IMR-90 (cell line): Measurements from ENCODE around the gene BAHD1. TPM values are rescaled to one million over a fixed set of nuclear protein-coding genes. Genes with fewer than 3 reads are reported as not detected.

Experiments used
- ATAC-seq: fragments of 200-7000 bp; cut with Tn5 transposase; 2 replicates; pipeline ENCODE4 v1.9.1; 2020; ENCODE audit warnings: low read depth, mild to moderate bottlenecking, moderate library complexity
- BruUV-seq: library from RNA; stranded (reverse); fragments of 400-500 nt; replicated peaks from 2 replicates; lab custom pipeline; 2021; lab: Mats Ljungman, UMichigan
- CTCF ChIA-PET: fragments of 300-600 bp; formaldehyde crosslinking; extraction: SDS; loops from one replicate; lab custom pipeline; 2021; ENCODE audit warnings: antibody characterized with exemption; lab: Yijun Ruan, JAX
- POLR2A ChIA-PET: fragments of 300-600 bp; sonication (Branson Sonifier 250); formaldehyde crosslinking; loops from one replicate; lab custom pipeline; 2022; ENCODE audit warnings: antibody characterized with exemption; ENCODE audit not compliant: unreplicated experiment; lab: Charles Lee
- DNase-seq: peaks from one replicate; pipeline ENCODE4 v3.0.0; 2013
- H2AFZ ChIP-seq: replicated peaks from 2 replicates; pipeline ENCODE3; 2013; ENCODE audit warnings: low read length, mild to moderate bottlenecking; ENCODE audit not compliant: poor library complexity
- H2AK5ac ChIP-seq: 2 replicates; pipeline ENCODE4 v1.6.1; 2013; ENCODE audit warnings: low read depth, low read length, inconsistent platforms
- H2AK9ac ChIP-seq: replicated peaks from 2 replicates; pipeline ENCODE3; 2013; ENCODE audit warnings: mild to moderate bottlenecking, low read depth, low read length, moderate library complexity; ENCODE audit not compliant: poor library complexity
- H2BK120ac ChIP-seq: 2 replicates; pipeline ENCODE4 v1.6.1; 2013; ENCODE audit warnings: low read depth, low read length, inconsistent platforms
- H2BK15ac ChIP-seq: 3 replicates; pipeline ENCODE4 v1.6.1; 2013; ENCODE audit warnings: low read depth, low read length, inconsistent platforms
- H2BK20ac ChIP-seq: 2 replicates; pipeline ENCODE4 v1.6.1; 2013; ENCODE audit warnings: low read depth, mild to moderate bottlenecking, inconsistent platforms, low read length, moderate library complexity
- H2BK5ac ChIP-seq: 2 replicates; pipeline ENCODE4 v1.6.1; 2013; ENCODE audit warnings: mild to moderate bottlenecking, low read depth, low read length, inconsistent platforms; ENCODE audit not compliant: poor library complexity, severe bottlenecking
- H3K14ac ChIP-seq: replicated peaks from 2 replicates; pipeline ENCODE4 v1.6.1; 2013; ENCODE audit warnings: low read depth, low read length, inconsistent platforms
- H3K18ac ChIP-seq: 2 replicates; pipeline ENCODE4 v1.6.1; 2013; ENCODE audit warnings: low read depth, low read length, control low read depth
- H3K23ac ChIP-seq: 2 replicates; pipeline ENCODE4 v1.6.1; 2013; ENCODE audit warnings: low read depth, low read length, inconsistent platforms
- H3K27ac ChIP-seq: 2 replicates; pipeline ENCODE4 v1.5.1; 2013; ENCODE audit warnings: mild to moderate bottlenecking, control low read depth, low read length; ENCODE audit not compliant: insufficient read depth
- H3K27me3 ChIP-seq: 2 replicates; pipeline ENCODE4 v1.6.1; 2013; ENCODE audit warnings: low read length; ENCODE audit not compliant: control insufficient read depth, insufficient read depth
- H3K36me3 ChIP-seq: 2 replicates; pipeline ENCODE4 v1.6.1; 2013; ENCODE audit warnings: low read length, mixed read lengths; ENCODE audit not compliant: control insufficient read depth, insufficient read depth
- H3K4ac ChIP-seq: 2 replicates; pipeline ENCODE4 v1.6.1; 2013; ENCODE audit warnings: low read depth, low read length, inconsistent platforms
- H3K4me1 ChIP-seq: 2 replicates; pipeline ENCODE4 v1.6.1; 2013; ENCODE audit warnings: low read length, mixed read lengths; ENCODE audit not compliant: control insufficient read depth, insufficient read depth
- H3K4me2 ChIP-seq: 2 replicates; pipeline ENCODE4 v1.6.1; 2013; ENCODE audit warnings: low read depth, mild to moderate bottlenecking, control low read depth, low read length, moderate library complexity
- H3K4me3 ChIP-seq: 2 replicates; pipeline ENCODE4 v1.5.1; 2013; ENCODE audit warnings: low read depth, mild to moderate bottlenecking, control low read depth, low read length, moderate library complexity; ENCODE audit not compliant: insufficient read depth
- H3K56ac ChIP-seq: 2 replicates; pipeline ENCODE4 v1.6.1; 2013; ENCODE audit warnings: low read length, inconsistent platforms; ENCODE audit not compliant: insufficient read depth; ENCODE audit errors: extremely low read depth
- H3K79me1 ChIP-seq, 2 experiments: 2 replicates each; pipeline ENCODE4 v1.6.1; 2013; ENCODE audit warnings: low read length in 2 of 2, inconsistent platforms in 1 of 2, low read depth in 1 of 2
- H3K9ac ChIP-seq: 2 replicates; pipeline ENCODE4 v1.6.1; 2013; ENCODE audit warnings: low read depth, low read length, control low read depth
- H3K9me1 ChIP-seq: 2 replicates; pipeline ENCODE4 v1.6.1; 2013; ENCODE audit warnings: low read length, inconsistent platforms; ENCODE audit not compliant: insufficient read depth
- H3K9me3 ChIP-seq: 2 replicates; pipeline ENCODE4 v1.6.1; 2013; ENCODE audit warnings: low read length; ENCODE audit not compliant: control insufficient read depth, insufficient read depth
- H4K20me1 ChIP-seq: 2 replicates; pipeline ENCODE4 v1.6.1; 2013; ENCODE audit warnings: low read length, inconsistent platforms; ENCODE audit not compliant: insufficient read depth
- H4K5ac ChIP-seq: 2 replicates; pipeline ENCODE4 v1.6.1; 2013; ENCODE audit warnings: mild to moderate bottlenecking, low read depth, low read length, control low read depth
- H4K8ac ChIP-seq, 2 experiments: 2 replicates each; pipeline ENCODE4 v1.6.1; 2013; ENCODE audit warnings: low read depth in 2 of 2, low read length in 2 of 2, control low read depth in 1 of 2, inconsistent platforms in 1 of 2
- H4K91ac ChIP-seq: 2 replicates; pipeline ENCODE4 v1.6.1; 2013; ENCODE audit warnings: low read depth, low read length, inconsistent platforms; ENCODE audit not compliant: insufficient read depth
- BHLHE40 ChIP-seq: fragments of 150-350 bp; IDR thresholded peaks from 2 replicates; pipeline ENCODE4 v1.6.1; 2016; ENCODE audit warnings: mild to moderate bottlenecking, low read depth, low read length
- CEBPB ChIP-seq: IDR thresholded peaks from 2 replicates; pipeline ENCODE4 v1.6.1; 2012; ENCODE audit warnings: low read depth, low read length, improper control_type of control experiment
- CHD1 ChIP-seq: IDR thresholded peaks from 2 replicates; pipeline ENCODE4 v1.6.1; 2012; ENCODE audit warnings: low read depth, low read length, improper control_type of control experiment
- CTCF ChIP-seq: conservative IDR thresholded peaks from 2 replicates; pipeline ENCODE4 v1.5.1; 2012; ENCODE audit warnings: mild to moderate bottlenecking, low read depth, low read length, improper control_type of control experiment
- MAFK ChIP-seq: IDR thresholded peaks from 2 replicates; pipeline ENCODE4 v1.6.1; 2012; ENCODE audit warnings: low read depth, low read length, improper control_type of control experiment
- MAZ ChIP-seq: IDR thresholded peaks from 2 replicates; pipeline ENCODE4 v1.6.1; 2012; ENCODE audit warnings: low read depth, mild to moderate bottlenecking, low read length, improper control_type of control experiment, moderate library complexity, borderline replicate concordance
- MXI1 ChIP-seq: IDR thresholded peaks from 2 replicates; pipeline ENCODE4 v1.6.1; 2012; ENCODE audit warnings: low read depth, mild to moderate bottlenecking, low read length, moderate library complexity, borderline replicate concordance
- NFE2L2 ChIP-seq: fragments of 150-350 bp; IDR thresholded peaks from 2 replicates; pipeline ENCODE4 v1.6.1; 2016; ENCODE audit warnings: low read depth, mild to moderate bottlenecking, low read length
- POLR2A ChIP-seq: IDR thresholded peaks from 2 replicates; pipeline ENCODE4 v1.6.1; 2012; ENCODE audit warnings: mild to moderate bottlenecking, low read depth, low read length
- RAD21 ChIP-seq: IDR thresholded peaks from 2 replicates; pipeline ENCODE4 v1.6.1; 2012; ENCODE audit warnings: low read length, improper control_type of control experiment
- RCOR1 ChIP-seq: IDR thresholded peaks from 2 replicates; pipeline ENCODE4 v1.6.1; 2012; ENCODE audit warnings: mild to moderate bottlenecking, low read length, improper control_type of control experiment; ENCODE audit not compliant: insufficient replicate concordance
- RFX5 ChIP-seq: IDR thresholded peaks from 2 replicates; pipeline ENCODE4 v1.8.0; 2012; ENCODE audit warnings: low read depth, mild to moderate bottlenecking, low read length, moderate library complexity
- SMC3 ChIP-seq: fragments of 150-350 bp; IDR thresholded peaks from 2 replicates; pipeline ENCODE4 v1.6.1; 2016; ENCODE audit warnings: low read depth, mild to moderate bottlenecking, antibody characterized with exemption, low read length, moderate library complexity
- USF2 ChIP-seq: fragments of 150-350 bp; IDR thresholded peaks from 2 replicates; pipeline ENCODE4 v1.6.1; 2017; ENCODE audit warnings: mild to moderate bottlenecking, antibody characterized with exemption, low read length, low read depth
- WGBS, 2 experiments: methylation state at CpG; one replicate each; pipeline versions ENCODE4 v1.1.5 to v1.1.7; 2013; ENCODE audit warnings: missing lambda C conversion rate in 2 of 2; ENCODE audit not compliant: insufficient read length in 1 of 2; ENCODE audit errors: extremely low coverage in 2 of 2; 5-methylcytosine and 5-hydroxymethylcytosine counted together
- dilution Hi-C: fragments of 300-500 bp; cut with HindIII; formaldehyde crosslinking; loops from one replicate; pipeline ENCODE4 v1.14.3; 2018; ENCODE audit warnings: low sequenced_read_pairs; ENCODE audit not compliant: unreplicated experiment
- in situ Hi-C: fragments of 300-500 bp; cut with MboI; formaldehyde crosslinking; loops from 3 replicates; pipeline ENCODE4 v1.14.3; 2019; ENCODE audit warnings: low sequenced_read_pairs, inconsistent platforms, mixed read lengths
- intact Hi-C: fragments of 100-400 bp; cut with micrococcal nuclease; formaldehyde crosslinking; loops from 2 replicates; pipeline ENCODE4 v1.10.0; 2022
- polyA plus RNA-seq, 3 experiments: library from polyadenylated mRNA; depleted of rRNA; stranded (reverse); fragments of >200 nt; gene quantifications; 2 replicates each; pipeline ENCODE4 v1.2.3, GENCODE V29; 2012; ENCODE audit warnings: low replicate concordance in 1 of 3
- total RNA-seq: library from RNA; depleted of rRNA; stranded (reverse); fragments of >200 nt; gene quantifications from 2 replicates; pipeline ENCODE4 v1.2.3, GENCODE V29; 2012
- TF ChIP-seq, protein P1 (sequence below): fragments of 150-350 bp; IDR thresholded peaks from 2 replicates; pipeline ENCODE4 v1.6.1; 2016; ENCODE audit warnings: low read depth, mild to moderate bottlenecking, low read length, moderate library complexity, borderline replicate concordance

The BAHD1 gene
- total and polyA plus RNA-seq, 2 of the 4 experiments (the other 2 are of a cell fraction): 3.0 to 8.7 TPM

GRCh38 chr15:40489274-40490175, 48.8 kb downstream of the BAHD1 start:
- Histone ChIP-seq H3K56ac (no peak overlapping the region), H3K4me1 (no peaks in the 10 kb centered on the region), H3K14ac (no peak overlapping the region), H3K9me3 (no peaks in the 10 kb centered on the region; the same call in 1 of the 2 replicates), H3K4me2 (no peak overlapping the region), H3K18ac (no peak overlapping the region), H3K27ac (no peak overlapping the region), H2AK9ac (no peak overlapping the region), H3K23ac (no peak overlapping the region), H4K5ac (no peak overlapping the region), H2BK120ac (no peak overlapping the region), H2AK5ac (no peak overlapping the region), H3K36me3 (no peaks in the 10 kb centered on the region), H2BK15ac (no peak overlapping the region), H3K4ac (no peak overlapping the region), H2BK5ac (no peak overlapping the region), H3K9ac (no peak overlapping the region), H2AFZ (no peak overlapping the region), H4K91ac (no peak overlapping the region), H3K79me1 (no peaks in the 10 kb centered on the region), H3K27me3 (peaks cover 34% of the 10 kb centered on the region), H3K4me3 (no peak overlapping the region), H3K9me1 (no peaks in the 10 kb centered on the region), H2BK20ac (no peak overlapping the region), H4K20me1 (no peaks in the 10 kb centered on the region), H4K8ac (no peak overlapping the region)
- CTCF ChIA-PET: no interaction called here
- POLR2A ChIA-PET: no interaction called here
- BruUV-seq: no TSS peak
- dilution Hi-C loops (no loop called here), intact Hi-C loops (no loop called here), in situ Hi-C loops (no loop called here)
- ATAC-seq: no peak
- DNase-seq: no peak
- WGBS, 2 experiments: 83% methylated on average over 17 of the region's 47 CpGs; no CpG with 5 or more reads in 1 of the 2 experiments
- no peak for TF ChIP-seq POLR2A
- TF ChIP-seq MAZ: no peak
- TF ChIP-seq CTCF: no peak
- no peak for TF ChIP-seq RAD21
- no peak for TF ChIP-seq NFE2L2
- TF ChIP-seq CHD1: no peak
- TF ChIP-seq MXI1: no peak
- no peak for TF ChIP-seq SMC3
- no peak for TF ChIP-seq RFX5
- no peak for TF ChIP-seq MAFK
- TF ChIP-seq BHLHE40: no peak
- TF ChIP-seq USF2: no peak
- no peak for TF ChIP-seq RCOR1
- TF ChIP-seq CEBPB: no peak
- TF ChIP-seq, protein P1, sequence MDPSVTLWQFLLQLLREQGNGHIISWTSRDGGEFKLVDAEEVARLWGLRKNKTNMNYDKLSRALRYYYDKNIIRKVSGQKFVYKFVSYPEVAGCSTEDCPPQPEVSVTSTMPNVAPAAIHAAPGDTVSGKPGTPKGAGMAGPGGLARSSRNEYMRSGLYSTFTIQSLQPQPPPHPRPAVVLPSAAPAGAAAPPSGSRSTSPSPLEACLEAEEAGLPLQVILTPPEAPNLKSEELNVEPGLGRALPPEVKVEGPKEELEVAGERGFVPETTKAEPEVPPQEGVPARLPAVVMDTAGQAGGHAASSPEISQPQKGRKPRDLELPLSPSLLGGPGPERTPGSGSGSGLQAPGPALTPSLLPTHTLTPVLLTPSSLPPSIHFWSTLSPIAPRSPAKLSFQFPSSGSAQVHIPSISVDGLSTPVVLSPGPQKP: no peak
